Esophagus muscularis mucosa (tissue), 4 donors: ENCODE measurements around the gene DBP. TPM values are rescaled to one million over a fixed set of nuclear protein-coding genes. Genes with fewer than 3 reads are reported as not detected.

ENCODE experiments used
- DNase-seq: peaks from one replicate; pipeline ENCODE4 v3.0.0-alpha.2; 2017; ENCODE audit errors: extremely low spot score
- H3K27ac ChIP-seq, 4 donors: fragments of 200-600 bp; sonication (generic); replicated peaks in 1 of 4; 1 replicate in 3 of 4; 2 replicates in 1 of 4; pipeline ENCODE4 v1.5.1; 2016 to 2019; ENCODE audit warnings: mild to moderate bottlenecking in 1 of 4
- H3K27me3 ChIP-seq, 4 donors: fragments of 200-600 bp; sonication (generic); one replicate each; pipeline versions ENCODE4 v1.5.1 to v1.6.0; 2016 to 2019
- H3K36me3 ChIP-seq, 4 donors: fragments of 200-600 bp; sonication (generic); one replicate each; pipeline ENCODE4 v1.5.1; 2016 to 2019
- H3K4me1 ChIP-seq, 4 donors: fragments of 200-600 bp; sonication (generic); one replicate each; pipeline ENCODE4 v1.5.1; 2016 to 2019
- H3K4me3 ChIP-seq, 4 donors: fragments of 200-600 bp; sonication (generic); 1 replicate in 2 of 4; 2 replicates in 2 of 4; pipeline ENCODE4 v1.5.1; 2016 to 2019; ENCODE audit warnings: mild to moderate bottlenecking in 4 of 4, moderate library complexity in 1 of 4
- H3K9me3 ChIP-seq, 4 donors: fragments of 200-600 bp; sonication (generic); 1 replicate in 3 of 4; 2 replicates in 1 of 4; pipeline ENCODE4 v1.5.1; 2016 to 2019
- EP300 ChIP-seq: sonication (generic); formaldehyde crosslinking; IDR thresholded peaks from one replicate; pipeline ENCODE4 v1.6.1; 2017; ENCODE audit warnings: antibody characterized with exemption
- POLR2A ChIP-seq: fragments of 450-650 bp; IDR thresholded peaks from one replicate; pipeline ENCODE4 v1.6.1; 2017; ENCODE audit warnings: antibody characterized with exemption, moderate library complexity, mild to moderate bottlenecking, low read depth
- POLR2AphosphoS5 ChIP-seq, 2 donors: sonication (generic); formaldehyde crosslinking; IDR thresholded peaks; one replicate each; pipeline ENCODE4 v1.6.1; 2017; ENCODE audit warnings: antibody characterized with exemption in 2 of 2
- WGBS: methylation state at CpG from one replicate; pipeline ENCODE4 v1.1.5; 2018; 5-methylcytosine and 5-hydroxymethylcytosine counted together
- intact Hi-C: fragments of 100-400 bp; cut with DNase I; formaldehyde crosslinking; loops from one replicate; pipeline ENCODE4 v1.15.1; 2023
- total RNA-seq, 4 donors: library from RNA; depleted of rRNA; stranded (reverse); fragments of >200 nt; gene quantifications; one replicate each; pipeline versions ENCODE4 v1.1.0 to v1.2.1, GENCODE V29; 2016
- TF ChIP-seq, protein P1 (sequence below), 3 experiments: fragments of 200-600 bp in 2 of 3; fragments of 450-650 bp in 1 of 3; sonication (generic) in 2 of 3; IDR thresholded peaks; one replicate each; pipeline ENCODE4 v1.5.1; 2017 to 2019; ENCODE audit warnings: antibody characterized with exemption in 3 of 3, mild to moderate bottlenecking in 2 of 3, moderate library complexity in 1 of 3

DBP gene
- total RNA-seq, 4 donors from 2014 or later = 3.0 to 9.3 (median 7.2) TPM

DNA sequence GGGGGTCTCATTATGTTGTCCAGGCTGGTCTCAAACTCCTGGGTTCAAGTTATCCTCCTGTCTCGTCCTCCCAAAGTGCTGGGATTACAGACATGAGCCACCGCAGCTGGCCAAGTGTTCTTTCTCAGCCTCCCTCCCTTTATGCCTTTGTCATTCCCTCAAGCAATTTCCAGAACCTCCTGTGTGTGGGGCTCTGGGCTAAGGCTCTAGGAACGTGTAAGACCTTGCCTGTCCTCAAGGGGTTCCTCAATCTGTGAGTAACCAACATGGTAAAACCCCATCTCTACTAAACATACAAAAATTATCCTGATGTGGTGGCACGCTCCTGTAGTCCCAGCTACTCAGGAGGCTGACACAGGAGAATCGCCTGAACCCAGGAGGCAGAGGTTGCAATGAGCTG is 46.2 kb downstream of the DBP start:
- 76% methylated on average over 5 of the region's 5 CpGs for WGBS
- no peaks in the 10 kb centered on the region for H3K36me3 ChIP-seq
- no peaks in the 10 kb centered on the region for H3K9me3 ChIP-seq
- intact Hi-C loops = no loop called here
- H3K27me3 ChIP-seq = no peaks in the 10 kb centered on the region
- H3K27ac ChIP-seq = no peak overlapping the region
- TF ChIP-seq POLR2AphosphoS5 (IDR thresholded peaks at IDR 0.05) (no peak), EP300 (no peak), POLR2A (no peak)
- TF ChIP-seq, protein P1, sequence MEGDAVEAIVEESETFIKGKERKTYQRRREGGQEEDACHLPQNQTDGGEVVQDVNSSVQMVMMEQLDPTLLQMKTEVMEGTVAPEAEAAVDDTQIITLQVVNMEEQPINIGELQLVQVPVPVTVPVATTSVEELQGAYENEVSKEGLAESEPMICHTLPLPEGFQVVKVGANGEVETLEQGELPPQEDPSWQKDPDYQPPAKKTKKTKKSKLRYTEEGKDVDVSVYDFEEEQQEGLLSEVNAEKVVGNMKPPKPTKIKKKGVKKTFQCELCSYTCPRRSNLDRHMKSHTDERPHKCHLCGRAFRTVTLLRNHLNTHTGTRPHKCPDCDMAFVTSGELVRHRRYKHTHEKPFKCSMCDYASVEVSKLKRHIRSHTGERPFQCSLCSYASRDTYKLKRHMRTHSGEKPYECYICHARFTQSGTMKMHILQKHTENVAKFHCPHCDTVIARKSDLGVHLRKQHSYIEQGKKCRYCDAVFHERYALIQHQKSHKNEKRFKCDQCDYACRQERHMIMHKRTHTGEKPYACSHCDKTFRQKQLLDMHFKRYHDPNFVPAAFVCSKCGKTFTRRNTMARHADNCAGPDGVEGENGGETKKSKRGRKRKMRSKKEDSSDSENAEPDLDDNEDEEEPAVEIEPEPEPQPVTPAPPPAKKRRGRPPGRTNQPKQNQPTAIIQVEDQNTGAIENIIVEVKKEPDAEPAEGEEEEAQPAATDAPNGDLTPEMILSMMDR (IDR thresholded peaks at IDR 0.05) = no peak
- DNase-seq = no peak
- no peak overlapping the region for H3K4me3 ChIP-seq
- H3K4me1 ChIP-seq = peaks cover 0 to 11% (median 11%) of the 10 kb centered on the region in 4 donors

DNA sequence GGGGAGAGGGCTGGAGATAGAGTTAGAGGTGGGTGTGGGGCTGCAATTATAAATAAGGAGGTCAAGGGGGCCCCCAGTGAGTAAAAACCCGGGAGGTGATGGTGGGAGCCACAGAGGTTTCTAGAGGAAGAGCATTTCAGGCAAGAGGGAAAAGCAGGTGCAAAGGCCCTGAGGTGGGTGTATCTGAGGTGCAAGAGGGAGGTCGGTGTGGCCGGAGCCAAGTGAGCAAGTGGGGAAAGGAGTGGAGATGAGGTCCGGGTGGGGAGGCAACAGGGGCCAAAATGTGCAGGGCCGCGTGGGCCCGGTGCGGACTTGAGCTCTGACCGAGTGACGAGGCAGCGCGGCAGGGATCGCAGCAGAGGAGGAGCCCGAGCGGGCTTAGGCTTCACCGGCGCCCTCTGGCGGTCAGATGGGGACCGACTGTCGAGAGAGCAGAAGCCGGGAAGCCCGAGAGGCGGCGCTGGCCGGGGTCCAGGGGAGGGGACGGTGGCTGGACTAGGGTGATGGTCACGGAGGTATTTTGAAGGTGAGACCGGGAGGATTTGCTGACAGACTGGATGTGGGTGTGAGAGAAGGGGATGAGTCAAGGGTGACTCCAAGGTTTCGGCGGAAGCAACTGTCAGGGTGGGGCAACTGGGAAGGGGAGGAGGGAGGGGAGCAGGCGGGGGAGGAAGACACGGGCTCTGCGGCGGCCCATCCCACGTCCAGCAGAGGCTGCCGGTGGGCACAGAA is 48.3 kb downstream of the DBP start:
- H3K27ac ChIP-seq = peak overlapping the region in 3 of 4 donors; percentile 30 to 53 (median 42)
- H3K4me3 ChIP-seq = peak overlapping the region; percentile 46 to 63 (median 52)
- 5% methylated on average over 34 of the region's 36 CpGs for WGBS
- TF ChIP-seq, protein P1 (IDR thresholded peaks at IDR 0.05) = peak in 2 of 3 experiments; percentile 91
- no peak for TF ChIP-seq POLR2A
- TF ChIP-seq POLR2AphosphoS5 (IDR thresholded peaks at IDR 0.05) = peak; percentile 50 to 61
- TF ChIP-seq EP300 = no peak
- intact Hi-C loops = no loop called here
- no peaks in the 10 kb centered on the region for H3K36me3 ChIP-seq
- peaks cover 3 to 18% (median 16%) of the 10 kb centered on the region in 4 donors for H3K4me1 ChIP-seq
- peak; percentile 96 for DNase-seq
- no peaks in the 10 kb centered on the region for H3K27me3 ChIP-seq
- no peaks in the 10 kb centered on the region for H3K9me3 ChIP-seq

DNA sequence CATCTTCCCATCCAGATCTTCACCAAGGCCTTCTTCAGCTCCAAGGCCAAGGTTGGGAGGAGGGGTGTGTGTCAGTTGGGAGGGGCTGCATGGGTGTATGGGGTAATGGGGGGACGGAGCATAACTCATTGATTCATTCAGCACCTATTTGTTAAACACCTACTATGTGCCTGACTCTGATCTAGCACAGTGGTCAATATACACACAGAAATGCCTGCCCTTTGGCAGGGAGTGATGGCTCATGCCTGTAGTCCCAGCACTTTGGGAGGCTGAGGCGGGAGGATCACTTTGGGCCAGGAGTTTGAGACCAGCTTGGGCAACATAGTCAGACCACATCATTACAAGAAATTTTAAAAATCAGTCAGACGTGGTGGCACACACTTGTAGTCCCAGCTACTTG is 49.8 kb downstream of the DBP start:
- Histone ChIP-seq H3K4me3 (no peak overlapping the region), H3K9me3 (no peaks in the 10 kb centered on the region), H3K36me3 (no peaks in the 10 kb centered on the region), H3K27ac (no peak overlapping the region), H3K4me1 (peaks cover 6 to 19% (median 19%) of the 10 kb centered on the region in 4 donors), H3K27me3 (no peaks in the 10 kb centered on the region)
- WGBS = 90% methylated on average over 3 of the region's 3 CpGs
- TF ChIP-seq, protein P1 (IDR thresholded peaks at IDR 0.05) = no peak
- TF ChIP-seq POLR2AphosphoS5 (IDR thresholded peaks at IDR 0.05) (no peak), POLR2A (no peak), EP300 (no peak)
- intact Hi-C loops = no loop called here
- no peak for DNase-seq

DNA sequence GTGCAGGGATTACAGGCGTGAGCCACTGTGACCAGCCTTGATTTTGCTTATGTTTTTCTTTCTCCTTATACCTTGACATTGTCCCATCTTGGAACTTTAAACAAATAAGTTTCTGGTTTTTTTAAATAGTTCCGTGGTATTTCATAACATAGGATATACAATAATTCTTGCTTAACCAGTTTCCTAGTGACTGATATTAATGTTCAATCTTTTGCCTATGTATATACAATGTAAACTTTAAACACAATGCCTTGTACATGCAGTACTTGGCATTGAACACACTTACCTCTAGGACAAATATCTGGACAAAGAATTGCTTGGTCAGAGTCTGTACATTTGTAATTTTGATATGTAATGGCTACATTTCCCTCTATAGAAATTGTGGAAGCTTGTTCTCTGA is 55.0 kb downstream of the DBP start:
- Histone ChIP-seq H3K36me3 (no peaks in the 10 kb centered on the region), H3K4me1 (peaks cover 6 to 8% (median 8%) of the 10 kb centered on the region in 4 donors), H3K27ac (no peak overlapping the region), H3K9me3 (no peaks in the 10 kb centered on the region), H3K4me3 (no peak overlapping the region), H3K27me3 (no peaks in the 10 kb centered on the region)
- 76% methylated on average over 2 of the region's 2 CpGs for WGBS
- intact Hi-C loops = loop anchor here (5.0 kb wide), 1 partner anchor 75 kb away; no protein-coding TSS in a partner anchor
- TF ChIP-seq EP300 (no peak), POLR2A (no peak), POLR2AphosphoS5 (IDR thresholded peaks at IDR 0.05) (no peak)
- TF ChIP-seq, protein P1 (IDR thresholded peaks at IDR 0.05) = no peak
- no peak for DNase-seq

Other genes starting within 250 kb of the DBP start
- gene KDELR1, start 245.8 kb downstream of the DBP start, total RNA-seq = 100 to 1,000 TPM in 1 of 4 donors, 10 to 100 TPM in 3; 55.2 to 105 (median 77.6) TPM
- gene GRIN2D, start 243.7 kb downstream of the DBP start, total RNA-seq = under 1 TPM; 0.19 to 0.42 (median 0.37) TPM
- gene GRWD1, start 191.4 kb downstream of the DBP start, total RNA-seq = 10 to 100 TPM; 19.5 to 42.9 (median 31.7) TPM
- under 1 TPM; 0.42 to 0.86 (median 0.51) TPM for gene KCNJ14, start 181.8 kb downstream of the DBP start, total RNA-seq
- gene CYTH2, start 168.0 kb downstream of the DBP start, total RNA-seq = 10 to 100 TPM; 40.1 to 50.7 (median 48.4) TPM
- under 1 TPM; 0.17 to 0.57 (median 0.37) TPM for gene LMTK3, start 125.5 kb downstream of the DBP start, total RNA-seq
- 1 to 10 TPM in 1 of 4 donors, not detected in 3; 1.0 TPM for gene SULT2B1, start 85.2 kb downstream of the DBP start, total RNA-seq
- gene SPACA4, start 30.6 kb downstream of the DBP start, total RNA-seq = not detected
- under 1 TPM; 0.32 to 0.69 (median 0.37) TPM for gene FAM83E, start 22.3 kb downstream of the DBP start, total RNA-seq
- 1,000 to 10,000 TPM; 1,298 to 2,105 (median 1,742) TPM for gene RPL18, start 18.2 kb downstream of the DBP start, total RNA-seq
- 10 to 100 TPM; 15.9 to 24.5 (median 17.0) TPM for gene SPHK2, start 17.9 kb downstream of the DBP start, total RNA-seq
- 10 to 100 TPM; 11.9 to 16.5 (median 14.9) TPM for gene CA11, start 8.8 kb upstream of the DBP start, total RNA-seq
- gene NTN5, start 35.6 kb upstream of the DBP start, total RNA-seq = under 1 TPM in 3 of 4 donors, not detected in 1; under 0.01 to 0.34 (median 0.17) TPM
- not detected for gene FUT2, start 58.6 kb upstream of the DBP start, total RNA-seq
- gene MAMSTR, start 82.3 kb upstream of the DBP start, total RNA-seq = 1 to 10 TPM in 3 of 4 donors, under 1 TPM in 1; 0.99 to 2.9 (median 1.8) TPM
- 10 to 100 TPM; 15.0 to 27.7 (median 22.8) TPM for gene RASIP1, start 103.2 kb upstream of the DBP start, total RNA-seq
- not detected for gene IZUMO1, start 109.5 kb upstream of the DBP start, total RNA-seq
- 1 to 10 TPM in 3 of 4 donors, under 1 TPM in 1; 0.83 to 2.5 (median 2.1) TPM for gene FUT1, start 115.3 kb upstream of the DBP start, total RNA-seq
- gene FGF21, start 118.1 kb upstream of the DBP start, total RNA-seq = not detected
- 10 to 100 TPM; 59.0 to 93.3 (median 63.9) TPM for gene BCAT2, start 173.7 kb upstream of the DBP start, total RNA-seq
- gene HSD17B14, start 199.1 kb upstream of the DBP start, total RNA-seq = 1 to 10 TPM; 7.1 to 8.9 (median 7.8) TPM
- 10 to 100 TPM; 11.4 to 27.4 (median 18.9) TPM for gene PLEKHA4, start 231.2 kb upstream of the DBP start, total RNA-seq
- gene PPP1R15A, start 235.0 kb upstream of the DBP start, total RNA-seq = 10 to 100 TPM; 40.3 to 98.7 (median 64.4) TPM